Measurements from ENCODE around the gene CACNA2D3.

DNA sequence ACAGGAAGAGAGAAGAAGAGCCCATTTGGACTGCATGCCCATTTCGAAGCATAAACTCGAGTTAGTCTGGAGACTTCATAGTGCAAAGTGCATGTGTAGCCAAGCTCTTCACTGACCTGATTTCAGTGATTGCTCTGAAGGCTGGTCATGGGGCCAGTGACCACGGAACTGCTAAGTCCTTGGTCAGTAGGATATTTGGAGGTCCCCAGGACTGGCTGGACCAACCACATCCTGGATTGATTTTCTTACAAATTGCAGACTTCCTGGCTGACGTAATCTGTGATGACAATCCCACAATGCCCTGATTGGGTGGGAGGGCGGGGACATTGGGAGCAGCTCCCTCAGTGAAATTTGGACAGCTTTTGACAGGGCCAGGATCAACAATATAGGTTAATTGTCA lies 233.4 kb downstream of the CACNA2D3 start:
- no peak for TF ChIP-seq POLR2A (IDR thresholded peaks at IDR 0.05; ENCODE audit: low read length)
- no peak for TF ChIP-seq GATA1 (IDR thresholded peaks at IDR 0.05; ENCODE audit: low read depth, low read length)
